Mucosa of descending colon (tissue), 3 donors: Measurements from ENCODE around the gene TLL2. TPM values are rescaled to one million over a fixed set of nuclear protein-coding genes. Genes with fewer than 3 reads are reported as not detected.

Experiments used
- ATAC-seq: fragments of 200-7000 bp; cut with Tn5 transposase; one replicate; pipeline ENCODE4 v1.9.1; 2020; ENCODE audit warnings: mild to moderate bottlenecking, moderate library complexity
- DNase-seq, 3 donors: peaks; one replicate each; pipeline ENCODE4 v3.0.0-alpha.2; 2020
- H3K36me3 ChIP-seq: fragments of 200-600 bp; one replicate; pipeline ENCODE4 v1.8.0; 2021; ENCODE audit warnings: low read depth, mild to moderate bottlenecking
- H3K4me1 ChIP-seq: fragments of 200-600 bp; one replicate; pipeline ENCODE4 v1.8.0; 2021; ENCODE audit warnings: low read depth, mild to moderate bottlenecking
- H3K4me3 ChIP-seq: fragments of 200-600 bp; one replicate; pipeline ENCODE4 v1.8.0; 2021; ENCODE audit warnings: mild to moderate bottlenecking
- H3K9me3 ChIP-seq: fragments of 200-600 bp; one replicate; pipeline ENCODE4 v1.8.0; 2021; ENCODE audit warnings: mild to moderate bottlenecking
- intact Hi-C, 2 donors: fragments of 100-400 bp; cut with DNase I in 1 of 2; cut with micrococcal nuclease in 1 of 2; formaldehyde crosslinking; loops; one replicate each; pipeline versions ENCODE4 v1.11.0 to v1.11.1; 2022; cut with DNase I, micrococcal nuclease
- total RNA-seq, 3 donors: library from RNA; stranded (reverse); fragmentation: NEBNext Ultra II Directional in 2 of 3; extraction: Animal tissue kit (Norgen Biotek cat#: 25700) in 2 of 3; gene quantifications; one replicate each; pipeline versions ENCODE4 v1.2.1 to v1.2.4, GENCODE V29; 2021 to 2023
- TF ChIP-seq, protein P1 (sequence below): fragments of 200-600 bp; IDR thresholded peaks from one replicate; pipeline ENCODE4 v1.8.0; 2022; ENCODE audit warnings: antibody characterized with exemption, mild to moderate bottlenecking
- donor health status: DM: no; HTN: no; CAD: no; lungs with moderate emphysema.
- donor health status: DM: no; HTN: no; CAD: no.
- donor health status: DM: no; HTN: yes; CAD: no.

Gene TLL2
- total RNA-seq, 3 donors from 2014 or later, result 0.17 to 0.70 (median 0.65) TPM

DNA sequence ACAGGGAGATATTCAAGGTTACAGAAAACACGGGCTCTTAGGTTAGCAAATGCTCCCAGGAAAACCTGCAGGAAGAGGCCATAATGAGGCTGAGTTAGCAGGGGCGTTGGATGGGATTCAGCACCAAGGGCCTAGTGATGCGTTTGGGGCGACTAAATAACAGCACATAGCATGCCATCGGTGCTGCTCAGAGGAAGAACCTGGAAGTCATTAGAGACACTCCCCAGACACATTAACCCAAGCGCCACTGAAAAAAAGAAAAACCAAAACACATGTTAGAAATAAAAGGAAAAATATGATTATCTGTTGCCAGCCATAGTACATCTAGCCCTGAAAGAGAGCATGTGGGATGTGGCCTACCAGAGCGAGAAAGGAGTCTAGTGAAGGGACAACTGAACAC is 126.1 kb downstream of the TLL2 start:
- H3K9me3 ChIP-seq, result no peaks in the 10 kb centered on the region
- no peaks in the 10 kb centered on the region for H3K36me3 ChIP-seq
- ATAC-seq, result no peak
- H3K4me1 ChIP-seq, result no peaks in the 10 kb centered on the region
- TF ChIP-seq, protein P1, sequence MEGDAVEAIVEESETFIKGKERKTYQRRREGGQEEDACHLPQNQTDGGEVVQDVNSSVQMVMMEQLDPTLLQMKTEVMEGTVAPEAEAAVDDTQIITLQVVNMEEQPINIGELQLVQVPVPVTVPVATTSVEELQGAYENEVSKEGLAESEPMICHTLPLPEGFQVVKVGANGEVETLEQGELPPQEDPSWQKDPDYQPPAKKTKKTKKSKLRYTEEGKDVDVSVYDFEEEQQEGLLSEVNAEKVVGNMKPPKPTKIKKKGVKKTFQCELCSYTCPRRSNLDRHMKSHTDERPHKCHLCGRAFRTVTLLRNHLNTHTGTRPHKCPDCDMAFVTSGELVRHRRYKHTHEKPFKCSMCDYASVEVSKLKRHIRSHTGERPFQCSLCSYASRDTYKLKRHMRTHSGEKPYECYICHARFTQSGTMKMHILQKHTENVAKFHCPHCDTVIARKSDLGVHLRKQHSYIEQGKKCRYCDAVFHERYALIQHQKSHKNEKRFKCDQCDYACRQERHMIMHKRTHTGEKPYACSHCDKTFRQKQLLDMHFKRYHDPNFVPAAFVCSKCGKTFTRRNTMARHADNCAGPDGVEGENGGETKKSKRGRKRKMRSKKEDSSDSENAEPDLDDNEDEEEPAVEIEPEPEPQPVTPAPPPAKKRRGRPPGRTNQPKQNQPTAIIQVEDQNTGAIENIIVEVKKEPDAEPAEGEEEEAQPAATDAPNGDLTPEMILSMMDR, result no peak
- H3K4me3 ChIP-seq, result no peak overlapping the region
- no peak for DNase-seq
- intact Hi-C loops, result no loop called here

DNA sequence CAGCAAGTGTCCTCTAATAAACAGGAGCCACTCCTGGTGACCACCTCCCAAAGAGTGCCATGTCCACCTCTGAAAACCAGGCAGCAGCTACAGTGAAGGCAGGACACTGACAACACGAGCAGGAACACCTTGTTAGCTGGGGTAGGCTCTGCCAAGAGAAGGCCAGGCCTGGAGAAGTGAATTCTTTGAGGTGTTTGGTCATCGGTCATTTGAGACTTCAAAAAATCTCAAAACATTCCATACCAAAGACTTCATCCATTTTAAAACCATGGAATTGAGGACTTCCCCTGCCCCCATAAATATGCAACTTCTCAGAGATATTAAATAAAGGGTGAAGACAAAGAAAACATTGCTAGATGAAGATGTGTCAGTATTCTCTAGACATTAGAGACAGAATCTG is 126.6 kb downstream of the TLL2 start:
- Histone ChIP-seq H3K4me3 (no peak overlapping the region), H3K9me3 (no peaks in the 10 kb centered on the region), H3K4me1 (no peaks in the 10 kb centered on the region), H3K36me3 (no peaks in the 10 kb centered on the region)
- DNase-seq (no peak), ATAC-seq (no peak)
- TF ChIP-seq, protein P1, result no peak
- intact Hi-C loops, result no loop called here

DNA sequence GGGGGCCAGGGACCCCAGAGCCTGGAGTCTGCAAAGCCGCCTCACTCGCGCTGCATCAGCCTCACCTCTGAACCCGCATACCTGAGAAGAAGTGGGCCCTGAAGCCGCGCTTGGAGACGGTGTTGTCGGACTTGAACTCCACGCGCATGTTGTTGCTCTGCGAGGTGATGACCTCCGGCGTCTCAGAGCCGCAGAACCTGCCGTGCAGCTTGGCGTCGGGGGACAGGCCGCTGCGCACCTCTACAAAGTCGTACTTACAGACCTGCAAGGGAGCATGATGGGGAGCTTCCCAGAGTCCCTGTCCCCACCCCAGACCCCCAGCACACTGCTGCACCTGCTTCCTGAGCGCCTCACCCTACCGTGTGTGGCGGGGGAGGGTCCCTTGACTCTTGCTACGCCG is 129.2 kb downstream of the TLL2 start:
- TF ChIP-seq, protein P1, result no peak
- DNase-seq (no peak), ATAC-seq (no peak)

DNA sequence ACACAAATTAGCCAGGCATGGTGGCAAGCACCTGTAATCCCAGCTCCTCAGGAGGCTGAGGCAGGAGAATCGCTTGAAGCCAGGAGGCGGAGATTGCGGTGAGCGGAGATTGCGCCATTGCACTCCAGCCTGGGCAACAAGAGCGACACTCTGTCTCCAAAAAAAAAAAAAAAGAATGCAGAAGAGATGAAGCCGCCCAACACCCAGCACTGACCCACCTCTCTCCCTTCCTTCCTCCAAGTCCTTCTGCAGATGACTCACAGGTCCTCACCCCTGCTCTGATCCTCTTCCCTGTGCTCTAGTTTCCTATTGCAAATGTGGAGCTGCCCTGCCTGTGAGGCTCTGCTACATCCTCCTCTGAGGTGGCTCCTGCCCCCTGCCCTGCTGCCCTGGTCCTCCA is 132.9 kb downstream of the TLL2 start:
- Histone ChIP-seq H3K4me3 (no peak overlapping the region), H3K4me1 (no peaks in the 10 kb centered on the region), H3K36me3 (no peaks in the 10 kb centered on the region), H3K9me3 (no peaks in the 10 kb centered on the region)
- DNase-seq (no peak), ATAC-seq (peak; percentile 34)
- intact Hi-C loops, result no loop called here
- TF ChIP-seq, protein P1, result no peak

More for the DNA sequence above, 129.2 kb downstream of the TLL2 start:
- intact Hi-C loops, result no loop called here
- H3K9me3 ChIP-seq, result no peaks in the 10 kb centered on the region
- no peaks in the 10 kb centered on the region for H3K36me3 ChIP-seq
- H3K4me3 ChIP-seq, result no peak overlapping the region
- no peaks in the 10 kb centered on the region for H3K4me1 ChIP-seq

DNA sequence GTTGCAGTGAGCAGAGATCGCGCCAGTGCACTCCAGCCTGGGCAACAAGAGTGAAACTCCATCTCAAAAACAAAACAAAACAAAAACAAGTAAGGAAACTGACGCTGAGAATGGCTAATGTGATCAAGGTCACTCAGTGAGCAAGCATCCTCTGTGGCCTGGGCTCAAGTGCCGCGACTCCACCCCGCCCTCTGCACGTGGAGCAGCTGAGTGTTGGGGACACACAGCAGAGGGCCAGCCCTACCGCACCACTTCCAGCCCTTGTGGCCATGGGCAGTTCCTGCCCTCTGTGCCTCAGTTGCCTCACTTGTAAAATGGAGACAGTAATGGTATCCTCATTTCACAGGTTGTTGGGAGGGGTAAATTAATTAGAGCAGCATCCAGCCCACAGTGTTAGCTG is 134.0 kb downstream of the TLL2 start:
- TF ChIP-seq, protein P1, result no peak
- Histone ChIP-seq H3K9me3 (no peaks in the 10 kb centered on the region), H3K4me1 (no peaks in the 10 kb centered on the region), H3K36me3 (no peaks in the 10 kb centered on the region), H3K4me3 (no peak overlapping the region)
- intact Hi-C loops, result loop anchor here in 1 of 2 donors (10.0 kb wide), 1 partner anchor 445 kb away; no protein-coding TSS in a partner anchor
- DNase-seq, result no peak
- no peak for ATAC-seq

DNA sequence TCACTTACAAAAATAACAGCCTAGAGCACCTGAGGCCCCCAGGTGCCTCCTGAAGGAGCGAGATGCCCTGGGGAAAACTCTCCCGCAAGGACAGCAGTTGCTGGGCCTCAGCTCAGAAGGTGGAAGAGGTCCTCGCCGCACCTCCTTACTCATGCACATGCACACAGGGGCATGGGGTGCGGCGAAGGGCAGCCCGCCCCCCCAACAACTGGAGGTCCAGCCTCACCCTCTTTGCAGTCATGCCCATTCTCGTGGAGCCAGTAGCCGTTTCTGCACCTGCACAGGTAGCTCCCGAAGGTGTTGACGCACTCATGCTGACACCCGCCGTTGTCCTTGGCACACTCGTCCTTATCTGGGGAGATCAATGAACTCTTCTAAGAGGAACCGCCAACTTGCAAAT is 135.0 kb downstream of the TLL2 start:
- no peak for ATAC-seq
- no peak for DNase-seq
- Histone ChIP-seq H3K36me3 (no peaks in the 10 kb centered on the region), H3K9me3 (no peaks in the 10 kb centered on the region), H3K4me3 (no peak overlapping the region), H3K4me1 (no peaks in the 10 kb centered on the region)
- intact Hi-C loops, result loop anchor here in 1 of 2 donors (10.0 kb wide), 1 partner anchor 446 kb away; no protein-coding TSS in a partner anchor
- TF ChIP-seq, protein P1, result no peak
